ENCODE results near the gene FHL1.

FHL1 gene

GRCh38 chrX:136255541-136255940 is 108.2 kb downstream of the FHL1 start:
- Histone ChIP-seq H3K79me2 (ENCODE audit: low read length) (peaks cover 5% of the 10 kb centered on the region; the same call in 1 of the 2 replicates), H3K4me3 (ENCODE audit: low read length) (no peak overlapping the region), H3K9ac (ENCODE audit: low read length) (no peak overlapping the region), H3K27me3 (ENCODE audit: low read depth, low read length) (no peaks in the 10 kb centered on the region), H4K20me1 (ENCODE audit: insufficient read depth, low read length) (no peaks in the 10 kb centered on the region), H3K9me3 (ENCODE audit: insufficient read depth, low read length) (no peaks in the 10 kb centered on the region), H3K4me1 (ENCODE audit: low read length) (no peaks in the 10 kb centered on the region), H3K4me2 (ENCODE audit: low read length) (no peak overlapping the region), H3K27ac (ENCODE audit: low read length) (no peak overlapping the region), H3K36me3 (replicated peaks; ENCODE audit: low read depth, low read length) (no peaks in the 10 kb centered on the region), H2AFZ (ENCODE audit: low read depth, low read length) (no peak overlapping the region)
- TF ChIP-seq CTCF (IDR thresholded peaks at IDR 0.05; ENCODE audit: low read depth, low read length) = no peak

GRCh38 chrX:136256026-136256425 is 108.7 kb downstream of the FHL1 start:
- TF ChIP-seq EZH2phosphoT487 (IDR thresholded peaks at IDR 0.05; ENCODE audit: low read depth) = no peak
- TF ChIP-seq CTCF (IDR thresholded peaks at IDR 0.05; ENCODE audit: low read depth, low read length) = no peak
- Histone ChIP-seq H3K36me3 (replicated peaks; ENCODE audit: low read depth, low read length) (no peaks in the 10 kb centered on the region), H3K9ac (ENCODE audit: low read length) (no peak overlapping the region), H3K4me3 (ENCODE audit: low read length) (no peak overlapping the region), H4K20me1 (ENCODE audit: insufficient read depth, low read length) (no peaks in the 10 kb centered on the region), H3K79me2 (ENCODE audit: low read length) (no peaks in the 10 kb centered on the region), H2AFZ (ENCODE audit: low read depth, low read length) (no peak overlapping the region), H3K27me3 (ENCODE audit: low read depth, low read length) (no peaks in the 10 kb centered on the region), H3K27ac (ENCODE audit: low read length) (no peak overlapping the region), H3K4me2 (ENCODE audit: low read length) (no peak overlapping the region), H3K4me1 (ENCODE audit: low read length) (no peaks in the 10 kb centered on the region), H3K9me3 (ENCODE audit: insufficient read depth, low read length) (no peaks in the 10 kb centered on the region)

GRCh38 chrX:136258951-136259350 is 111.6 kb downstream of the FHL1 start:
- Histone ChIP-seq H3K36me3 (replicated peaks; ENCODE audit: low read depth, low read length) (no peaks in the 10 kb centered on the region), H3K9me3 (ENCODE audit: insufficient read depth, low read length) (no peaks in the 10 kb centered on the region), H3K4me3 (ENCODE audit: low read length) (no peak overlapping the region), H3K9ac (ENCODE audit: low read length) (no peak overlapping the region), H4K20me1 (ENCODE audit: insufficient read depth, low read length) (no peaks in the 10 kb centered on the region), H3K4me1 (ENCODE audit: low read length) (no peaks in the 10 kb centered on the region), H3K4me2 (ENCODE audit: low read length) (no peak overlapping the region), H3K27me3 (ENCODE audit: low read depth, low read length) (no peaks in the 10 kb centered on the region), H3K79me2 (ENCODE audit: low read length) (no peaks in the 10 kb centered on the region), H2AFZ (ENCODE audit: low read depth, low read length) (no peak overlapping the region), H3K27ac (ENCODE audit: low read length) (no peak overlapping the region)
- TF ChIP-seq CTCF (IDR thresholded peaks at IDR 0.05; ENCODE audit: low read depth, low read length) = no peak
- TF ChIP-seq EZH2phosphoT487 (IDR thresholded peaks at IDR 0.05; ENCODE audit: low read depth) = no peak

- Histone ChIP-seq H4K20me1 (ENCODE audit: insufficient read depth, low read length) (no peaks in the 10 kb centered on the region), H3K27ac (ENCODE audit: low read length) (no peak overlapping the region), H2AFZ (ENCODE audit: low read depth, low read length) (no peak overlapping the region), H3K9me3 (ENCODE audit: insufficient read depth, low read length) (no peaks in the 10 kb centered on the region), H3K36me3 (replicated peaks; ENCODE audit: low read depth, low read length) (no peaks in the 10 kb centered on the region), H3K9ac (ENCODE audit: low read length) (no peak overlapping the region), H3K27me3 (ENCODE audit: low read depth, low read length) (no peaks in the 10 kb centered on the region), H3K4me1 (ENCODE audit: low read length) (no peaks in the 10 kb centered on the region), H3K79me2 (ENCODE audit: low read length) (no peaks in the 10 kb centered on the region), H3K4me2 (ENCODE audit: low read length) (no peak overlapping the region), H3K4me3 (ENCODE audit: low read length) (no peak overlapping the region)
- TF ChIP-seq EZH2phosphoT487 (IDR thresholded peaks at IDR 0.05; ENCODE audit: low read depth) (no peak), CTCF (IDR thresholded peaks at IDR 0.05; ENCODE audit: low read depth, low read length) (no peak)
Observed at GRCh38 chrX:136259543-136259942, 112.2 kb downstream of the FHL1 start.
